ENCODE measurements around the gene CASZ1. TPM values are rescaled to one million over a fixed set of nuclear protein-coding genes. Genes with fewer than 3 reads are reported as not detected.

CASZ1 gene
- total and polyA plus RNA-seq, 2 experiments from 2014 or later = 6.2 to 6.7 TPM

DNA sequence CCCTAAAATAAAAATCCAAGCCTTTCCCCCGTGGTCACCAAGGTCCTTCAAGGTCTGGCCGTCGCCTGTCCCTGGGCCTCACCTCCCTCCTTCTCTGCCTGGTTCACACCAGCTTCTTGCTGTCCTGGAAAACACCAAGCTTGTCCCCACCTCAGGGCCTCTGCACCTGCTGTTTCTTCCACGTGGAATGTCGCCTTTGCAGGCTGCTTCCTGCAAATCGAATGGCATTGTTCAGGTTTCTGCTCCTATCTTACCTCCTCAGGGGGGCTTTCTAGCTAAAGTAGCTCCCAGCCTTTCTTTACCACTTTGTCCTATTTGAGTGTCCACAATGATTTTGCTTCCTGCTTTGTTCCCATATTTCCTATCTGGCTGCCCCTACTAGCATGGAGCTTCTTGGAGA lies 3.3 kb upstream of the CASZ1 start:
- no peak for TF ChIP-seq NANOG (IDR thresholded peaks at IDR 0.05; ENCODE audit: borderline replicate concordance)
- no peak for TF ChIP-seq EZH2phosphoT487 (IDR thresholded peaks at IDR 0.05; ENCODE audit: unreplicated experiment)
- no peak for TF ChIP-seq ZNF462 (CRISPR knock-in tag; IDR thresholded peaks at IDR 0.05)
- no peak for TF ChIP-seq ZNF331 (CRISPR knock-in tag; IDR thresholded peaks at IDR 0.05; ENCODE audit: low read depth)
- no peak for TF ChIP-seq STAT1 (IDR thresholded peaks at IDR 0.05; ENCODE audit: unreplicated experiment)
- TF ChIP-seq, protein P1, sequence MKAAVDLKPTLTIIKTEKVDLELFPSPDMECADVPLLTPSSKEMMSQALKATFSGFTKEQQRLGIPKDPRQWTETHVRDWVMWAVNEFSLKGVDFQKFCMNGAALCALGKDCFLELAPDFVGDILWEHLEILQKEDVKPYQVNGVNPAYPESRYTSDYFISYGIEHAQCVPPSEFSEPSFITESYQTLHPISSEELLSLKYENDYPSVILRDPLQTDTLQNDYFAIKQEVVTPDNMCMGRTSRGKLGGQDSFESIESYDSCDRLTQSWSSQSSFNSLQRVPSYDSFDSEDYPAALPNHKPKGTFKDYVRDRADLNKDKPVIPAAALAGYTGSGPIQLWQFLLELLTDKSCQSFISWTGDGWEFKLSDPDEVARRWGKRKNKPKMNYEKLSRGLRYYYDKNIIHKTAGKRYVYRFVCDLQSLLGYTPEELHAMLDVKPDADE (IDR thresholded peaks at IDR 0.05) = no peak
- TF ChIP-seq JUNB (IDR thresholded peaks at IDR 0.05; ENCODE audit: unreplicated experiment) = no peak
- TF ChIP-seq POLR2AphosphoS5 (IDR thresholded peaks at IDR 0.05; ENCODE audit: low read depth) = no peak
- no peak for TF ChIP-seq CREB1 (CRISPR knock-in tag; IDR thresholded peaks at IDR 0.05; ENCODE audit: low read depth)
- no peak for TF ChIP-seq ZNF114 (CRISPR knock-in tag; IDR thresholded peaks at IDR 0.05)
- TF ChIP-seq REST (IDR thresholded peaks at IDR 0.05; ENCODE audit: unreplicated experiment) = no peak
- TF ChIP-seq EZH2 (IDR thresholded peaks at IDR 0.05; ENCODE audit: low read depth, unreplicated experiment) = no peak
- H3F3A ChIP-seq (replicated peaks; ENCODE audit: low read depth) = 0 out of 2 replicates have a peak, but pooled peaks cover 5% of the 10 kb centered on the region
- ATAC-seq (no peak), DNase-seq (ENCODE audit: low spot score) (no peak)
- no peaks in the 10 kb centered on the region for H4K20me1 ChIP-seq (replicated peaks; ENCODE audit: insufficient read depth)
- no peaks in the 10 kb centered on the region for H3K9me2 ChIP-seq (ENCODE audit: insufficient read depth)
- H3K4me1 Mint-ChIP-seq = peaks cover 25% of the 10 kb centered on the region
- peaks cover 28% of the 10 kb centered on the region for H3K27me3 ChIP-seq (ENCODE audit: insufficient read depth)
- H3K4me3 ChIP-seq = no peak overlapping the region
- peak overlapping the region; percentile 69; the same call in 1 of the 2 replicates for H2AFZ ChIP-seq
- H3K36me3 Mint-ChIP-seq (ENCODE audit: low read depth) = no peaks in the 10 kb centered on the region
- no peaks in the 10 kb centered on the region for H3K79me2 ChIP-seq (replicated peaks; ENCODE audit: insufficient read depth)
- H3K9me3 Mint-ChIP-seq = no peaks in the 10 kb centered on the region
- no peak overlapping the region for H3K27ac ChIP-seq (ENCODE audit: low read depth)
- H3K4me1 ChIP-seq (ENCODE audit: insufficient read depth) = peaks cover 12% of the 10 kb centered on the region; the same call in 1 of the 2 replicates
- no peaks in the 10 kb centered on the region for H3K36me3 ChIP-seq (ENCODE audit: insufficient read depth)
- no peak overlapping the region for H3K27ac Mint-ChIP-seq
- H3K4me2 ChIP-seq = no peak overlapping the region
- H3K27me3 Mint-ChIP-seq (ENCODE audit: insufficient read depth, low read depth, poor library complexity) = peaks cover 25% of the 10 kb centered on the region
- no peak overlapping the region for H3K4me3 Mint-ChIP-seq
